OCI-LY3 (cell line): ENCODE results near the gene DCTD.

Source experiments
- H2AFZ ChIP-seq: fragments of 200-600, 300-600 bp; shearing (Covaris generic); 2 replicates; pipeline ENCODE4 v1.6.0; 2014; ENCODE audit warnings: antibody characterized with exemption, low read depth, low read length
- H3K27ac ChIP-seq: fragments of 200-600, 300-600 bp; sonication (generic); 2 replicates; pipeline ENCODE4 v1.5.1; 2014; ENCODE audit warnings: mild to moderate bottlenecking, low read length, moderate library complexity, mixed read lengths
- H3K27me3 ChIP-seq: fragments of 200-600, 300-600 bp; sonication (generic); 2 replicates; pipeline ENCODE4 v1.6.1; 2014; ENCODE audit warnings: low read depth, low read length, mixed read lengths
- H3K36me3 ChIP-seq: fragments of 200-600, 300-600 bp; sonication (generic); replicated peaks from 2 replicates; pipeline ENCODE3; 2014; ENCODE audit warnings: low read depth, low read length, mixed read lengths
- H3K4me1 ChIP-seq: fragments of 300-600, 200-600 bp; sonication (generic); 2 replicates; pipeline ENCODE4 v1.6.1; 2014; ENCODE audit warnings: low read length, mixed read lengths
- H3K4me2 ChIP-seq: fragments of 200-600, 300-600 bp; sonication (generic); 2 replicates; pipeline ENCODE4 v1.6.1; 2014; ENCODE audit warnings: low read length, mixed read lengths
- H3K4me3 ChIP-seq: fragments of 300-600, 200-600 bp; sonication (generic); 2 replicates; pipeline ENCODE4 v1.5.1; 2014; ENCODE audit warnings: antibody characterized with exemption, mild to moderate bottlenecking, low read length, moderate library complexity
- H3K79me2 ChIP-seq: fragments of 300-600, 200-600 bp; shearing (Covaris generic); 2 replicates; pipeline ENCODE4 v1.6.1; 2014; ENCODE audit warnings: mild to moderate bottlenecking, low read length, mixed read lengths
- H3K9ac ChIP-seq: fragments of 300-600, 200-600 bp; shearing (Covaris generic); 2 replicates; pipeline ENCODE4 v1.6.0; 2014; ENCODE audit warnings: mild to moderate bottlenecking, low read length, moderate library complexity
- H3K9me3 ChIP-seq: fragments of 200-600, 300-600 bp; shearing (Covaris generic); 2 replicates; pipeline ENCODE4 v1.6.1; 2014; ENCODE audit warnings: low read length, mixed read lengths; ENCODE audit not compliant: insufficient read depth
- H4K20me1 ChIP-seq: fragments of 200-600, 300-600 bp; sonication (generic); 2 replicates; pipeline ENCODE4 v1.6.1; 2016; ENCODE audit warnings: low read length, mixed read lengths; ENCODE audit not compliant: insufficient read depth
- CTCF ChIP-seq: fragments of 200-600, 300-600 bp; sonication (generic); IDR thresholded peaks from 2 replicates; pipeline ENCODE4 v1.5.1; 2014; ENCODE audit warnings: antibody characterized with exemption, low read length, low read depth
- EZH2phosphoT487 ChIP-seq: fragments of 200-600 bp; shearing (Covaris generic); IDR thresholded peaks from 2 replicates; pipeline ENCODE4 v1.6.1; 2018; ENCODE audit warnings: antibody characterized with exemption, mixed run types, low read depth

The DCTD gene

GRCh38 chr4:182917182-182918043, at the start of gene DCTD:
DCTD (minus strand) TSS chr4:182917386; CDS start chr4:182915568, 1,818 bp downstream.
- Histone ChIP-seq H3K9me3 (no peaks in the 10 kb centered on the region), H3K79me2 (peaks cover 42% of the 10 kb centered on the region), H3K27me3 (no peaks in the 10 kb centered on the region), H3K9ac (peak within 1 kb of the TSS; percentile 100), H3K4me2 (peak within 1 kb of the TSS; percentile 97), H4K20me1 (no peaks in the 10 kb centered on the region), H3K4me3 (peak within 1 kb of the TSS; percentile 94), H2AFZ (peak within 1 kb of the TSS; percentile 29; the same call in 1 of the 2 replicates), H3K27ac (peak within 1 kb of the TSS; percentile 97), H3K4me1 (peaks cover 28% of the 10 kb centered on the region), H3K36me3 (peaks cover 27% of the 10 kb centered on the region)
- no peak for TF ChIP-seq EZH2phosphoT487
- peak; percentile 76 for TF ChIP-seq CTCF

- Histone ChIP-seq H2AFZ (no peak overlapping the region), H3K79me2 (no peaks in the 10 kb centered on the region), H4K20me1 (no peaks in the 10 kb centered on the region), H3K9ac (no peak overlapping the region), H3K9me3 (no peaks in the 10 kb centered on the region), H3K4me1 (no peaks in the 10 kb centered on the region), H3K36me3 (no peaks in the 10 kb centered on the region), H3K4me2 (no peak overlapping the region), H3K27me3 (no peaks in the 10 kb centered on the region), H3K4me3 (no peak overlapping the region), H3K27ac (no peak overlapping the region)
- TF ChIP-seq CTCF (no peak), EZH2phosphoT487 (no peak)
These were observed 43.6 kb upstream of the DCTD start for GRCh38 chr4:182960746-182961145.

- Histone ChIP-seq H2AFZ (no peak overlapping the region), H3K4me1 (no peaks in the 10 kb centered on the region), H4K20me1 (no peaks in the 10 kb centered on the region), H3K4me3 (no peak overlapping the region), H3K9ac (no peak overlapping the region), H3K9me3 (no peaks in the 10 kb centered on the region), H3K27me3 (no peaks in the 10 kb centered on the region), H3K79me2 (no peaks in the 10 kb centered on the region), H3K4me2 (no peak overlapping the region), H3K27ac (no peak overlapping the region), H3K36me3 (no peaks in the 10 kb centered on the region)
- TF ChIP-seq EZH2phosphoT487 = no peak
- TF ChIP-seq CTCF = no peak
These were observed 43.0 kb upstream of the DCTD start for GRCh38 chr4:182960228-182960627.

GRCh38 chr4:182955411-182955810, 38.2 kb upstream of the DCTD start:
- no peaks in the 10 kb centered on the region for H3K27me3 ChIP-seq
- no peak overlapping the region for H3K4me3 ChIP-seq
- no peaks in the 10 kb centered on the region for H4K20me1 ChIP-seq
- H3K9me3 ChIP-seq = no peaks in the 10 kb centered on the region
- no peaks in the 10 kb centered on the region for H3K4me1 ChIP-seq
- no peak overlapping the region for H2AFZ ChIP-seq
- no peaks in the 10 kb centered on the region for H3K36me3 ChIP-seq
- no peak overlapping the region for H3K27ac ChIP-seq
- H3K9ac ChIP-seq = no peak overlapping the region
- H3K4me2 ChIP-seq = no peak overlapping the region
- TF ChIP-seq EZH2phosphoT487 (no peak), CTCF (no peak)
- no peaks in the 10 kb centered on the region for H3K79me2 ChIP-seq
